ENCODE measurements around the gene PPP1R37.

The PPP1R37 gene

GRCh38 chr19:45071545-45071938 lies 21.4 kb upstream of the PPP1R37 start (continued):
- TF ChIP-seq PATZ1 (CRISPR knock-in tag; IDR thresholded peaks at IDR 0.05; ENCODE audit: borderline replicate concordance) = no peak
- no peak for TF ChIP-seq ZNF8 (CRISPR knock-in tag; IDR thresholded peaks at IDR 0.05)
- TF ChIP-seq BACH2 (CRISPR knock-in tag; IDR thresholded peaks at IDR 0.05; ENCODE audit: borderline replicate concordance) = no peak
- no peak for TF ChIP-seq OSR1 (CRISPR knock-in tag; IDR thresholded peaks at IDR 0.05)
- TF ChIP-seq TCF4 (CRISPR knock-in tag; IDR thresholded peaks at IDR 0.05; ENCODE audit: borderline replicate concordance) = no peak

GRCh38 chr19:45071969-45072790 lies 20.8 kb upstream of the PPP1R37 start:
- no peak; the same call in 2 of the 3 replicates for ATAC-seq
- TF ChIP-seq ZFP3 (CRISPR knock-in tag; IDR thresholded peaks at IDR 0.05) (no peak), ISL1 (CRISPR knock-in tag; IDR thresholded peaks at IDR 0.05) (no peak), ZNF70 (CRISPR knock-in tag; IDR thresholded peaks at IDR 0.05) (no peak), CSDC2 (CRISPR knock-in tag; IDR thresholded peaks at IDR 0.05) (no peak), TOX (CRISPR knock-in tag; IDR thresholded peaks at IDR 0.05; ENCODE audit: borderline replicate concordance) (no peak), CSRNP3 (CRISPR knock-in tag; IDR thresholded peaks at IDR 0.05) (no peak), SNAI2 (CRISPR knock-in tag; IDR thresholded peaks at IDR 0.05) (no peak), ZFP30 (CRISPR knock-in tag; IDR thresholded peaks at IDR 0.05) (no peak), ARNTL (CRISPR knock-in tag; IDR thresholded peaks at IDR 0.05; ENCODE audit: borderline replicate concordance, low read depth) (no peak), ZNF8 (CRISPR knock-in tag; IDR thresholded peaks at IDR 0.05) (no peak), OSR1 (CRISPR knock-in tag; IDR thresholded peaks at IDR 0.05) (no peak), POU6F1 (CRISPR knock-in tag; IDR thresholded peaks at IDR 0.05; ENCODE audit: borderline replicate concordance, low read depth) (no peak), ZNF565 (CRISPR knock-in tag; conservative IDR thresholded peaks at IDR 0.05; ENCODE audit: low read depth) (no peak)

GRCh38 chr19:45074744-45075300 lies 18.2 kb upstream of the PPP1R37 start:
- ATAC-seq = no peak
- TF ChIP-seq TCF4 (CRISPR knock-in tag; IDR thresholded peaks at IDR 0.05; ENCODE audit: borderline replicate concordance) (no peak), TSHZ2 (CRISPR knock-in tag; IDR thresholded peaks at IDR 0.05) (no peak), RARB (CRISPR knock-in tag; IDR thresholded peaks at IDR 0.05) (no peak), CSRNP3 (CRISPR knock-in tag; IDR thresholded peaks at IDR 0.05) (no peak), ESRRG (CRISPR knock-in tag; IDR thresholded peaks at IDR 0.05) (no peak), ZNF70 (CRISPR knock-in tag; IDR thresholded peaks at IDR 0.05) (no peak), PATZ1 (CRISPR knock-in tag; IDR thresholded peaks at IDR 0.05; ENCODE audit: borderline replicate concordance) (no peak), ZFP30 (CRISPR knock-in tag; IDR thresholded peaks at IDR 0.05) (no peak), BACH2 (CRISPR knock-in tag; IDR thresholded peaks at IDR 0.05; ENCODE audit: borderline replicate concordance) (no peak), ISL1 (CRISPR knock-in tag; IDR thresholded peaks at IDR 0.05) (no peak), ZFP3 (CRISPR knock-in tag; IDR thresholded peaks at IDR 0.05) (no peak), TOX (CRISPR knock-in tag; IDR thresholded peaks at IDR 0.05; ENCODE audit: borderline replicate concordance) (no peak), OSR1 (CRISPR knock-in tag; IDR thresholded peaks at IDR 0.05) (no peak), POU6F1 (CRISPR knock-in tag; IDR thresholded peaks at IDR 0.05; ENCODE audit: borderline replicate concordance, low read depth) (no peak), SNAI2 (CRISPR knock-in tag; IDR thresholded peaks at IDR 0.05) (no peak), GLIS3 (CRISPR knock-in tag; IDR thresholded peaks at IDR 0.05) (no peak), PPARA (CRISPR knock-in tag; IDR thresholded peaks at IDR 0.05; ENCODE audit: borderline replicate concordance) (no peak)
